Loucy (cell line): ENCODE data around the gene EDC4.

ENCODE experiments used
- EZH2phosphoT487 ChIP-seq: fragments of 200-600 bp; IDR thresholded peaks from 2 replicates; pipeline ENCODE4 v1.6.1; 2018; ENCODE audit warnings: antibody characterized with exemption, mild to moderate bottlenecking, moderate library complexity, borderline replicate concordance
- TF ChIP-seq, protein P1 (sequence below): fragments of 200-600 bp; sonication (generic); conservative IDR thresholded peaks from 2 replicates; pipeline ENCODE4 v1.5.1; 2014; ENCODE audit warnings: mild to moderate bottlenecking, antibody characterized with exemption, low read length

- TF ChIP-seq, protein P1, sequence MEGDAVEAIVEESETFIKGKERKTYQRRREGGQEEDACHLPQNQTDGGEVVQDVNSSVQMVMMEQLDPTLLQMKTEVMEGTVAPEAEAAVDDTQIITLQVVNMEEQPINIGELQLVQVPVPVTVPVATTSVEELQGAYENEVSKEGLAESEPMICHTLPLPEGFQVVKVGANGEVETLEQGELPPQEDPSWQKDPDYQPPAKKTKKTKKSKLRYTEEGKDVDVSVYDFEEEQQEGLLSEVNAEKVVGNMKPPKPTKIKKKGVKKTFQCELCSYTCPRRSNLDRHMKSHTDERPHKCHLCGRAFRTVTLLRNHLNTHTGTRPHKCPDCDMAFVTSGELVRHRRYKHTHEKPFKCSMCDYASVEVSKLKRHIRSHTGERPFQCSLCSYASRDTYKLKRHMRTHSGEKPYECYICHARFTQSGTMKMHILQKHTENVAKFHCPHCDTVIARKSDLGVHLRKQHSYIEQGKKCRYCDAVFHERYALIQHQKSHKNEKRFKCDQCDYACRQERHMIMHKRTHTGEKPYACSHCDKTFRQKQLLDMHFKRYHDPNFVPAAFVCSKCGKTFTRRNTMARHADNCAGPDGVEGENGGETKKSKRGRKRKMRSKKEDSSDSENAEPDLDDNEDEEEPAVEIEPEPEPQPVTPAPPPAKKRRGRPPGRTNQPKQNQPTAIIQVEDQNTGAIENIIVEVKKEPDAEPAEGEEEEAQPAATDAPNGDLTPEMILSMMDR = no peak
- TF ChIP-seq EZH2phosphoT487 = no peak
Observed at GRCh38 chr16:67857547-67858233, 15.2 kb upstream of the EDC4 start.
